ENCODE data around the gene GUCA1C.

Gene GUCA1C, protein sequence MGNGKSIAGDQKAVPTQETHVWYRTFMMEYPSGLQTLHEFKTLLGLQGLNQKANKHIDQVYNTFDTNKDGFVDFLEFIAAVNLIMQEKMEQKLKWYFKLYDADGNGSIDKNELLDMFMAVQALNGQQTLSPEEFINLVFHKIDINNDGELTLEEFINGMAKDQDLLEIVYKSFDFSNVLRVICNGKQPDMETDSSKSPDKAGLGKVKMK

GRCh38 chr3:108953700-108954099, at the start of gene GUCA1C:
GUCA1C (minus strand) TSS chr3:108953879; CDS start chr3:108953762, 117 bp downstream.
- in situ Hi-C loops (cut with MboI; ENCODE audit: low sequenced_read_pairs) = no loop called here

DNA sequence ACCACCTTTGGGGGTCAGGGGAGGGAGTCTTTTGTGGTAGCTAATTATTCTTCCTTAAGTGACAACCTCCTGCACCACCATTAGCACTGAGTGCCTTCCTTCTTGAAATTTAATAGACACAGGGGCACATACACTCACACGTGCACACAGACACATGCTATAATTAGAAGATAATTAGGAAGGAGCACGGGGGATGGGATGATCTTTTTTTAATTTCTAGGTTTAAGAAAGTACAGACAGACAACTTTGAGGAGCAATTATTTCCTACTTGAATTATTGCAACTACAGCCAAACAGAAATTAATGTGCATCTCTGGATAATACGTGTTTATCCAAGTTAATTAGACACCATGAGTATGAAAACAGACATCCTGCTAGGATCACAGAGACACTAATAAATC, 44.8 kb upstream of the GUCA1C start:
- in situ Hi-C loops (cut with MboI; ENCODE audit: low sequenced_read_pairs) = no loop called here

- in situ Hi-C loops (cut with MboI; ENCODE audit: low sequenced_read_pairs) = no loop called here
Observed at GRCh38 chr3:108985844-108986243, 32.2 kb upstream of the GUCA1C start.

DNA sequence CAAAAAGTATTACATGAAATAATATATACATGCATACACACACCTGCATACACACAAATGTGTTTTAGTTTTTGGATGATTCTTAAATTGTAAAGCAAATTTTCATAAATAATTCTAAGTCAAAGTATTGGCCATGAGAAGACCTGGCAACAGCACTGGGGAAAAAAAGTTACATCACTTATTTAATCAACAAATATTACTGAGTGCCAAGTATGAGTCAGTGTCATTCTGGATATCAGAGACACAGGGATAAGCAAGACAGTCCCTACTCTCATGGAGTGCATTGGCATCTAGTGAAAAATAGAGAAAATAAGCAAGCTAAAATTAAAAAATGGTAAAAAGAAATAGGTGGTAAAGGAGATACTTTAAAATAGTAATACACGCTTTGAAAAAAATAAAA, 29.4 kb upstream of the GUCA1C start:
- in situ Hi-C loops (cut with MboI; ENCODE audit: low sequenced_read_pairs) = no loop called here

- in situ Hi-C loops (cut with MboI; ENCODE audit: low sequenced_read_pairs) = no loop called here
Observed at GRCh38 chr3:108976058-108976457, 22.4 kb upstream of the GUCA1C start.

- in situ Hi-C loops (cut with MboI; ENCODE audit: low sequenced_read_pairs) = no loop called here
Observed at GRCh38 chr3:108973019-108973418, 19.3 kb upstream of the GUCA1C start.

- in situ Hi-C loops (cut with MboI; ENCODE audit: low sequenced_read_pairs) = no loop called here
Observed at GRCh38 chr3:108972482-108972881, 18.8 kb upstream of the GUCA1C start.

GRCh38 chr3:108970561-108970960, 16.9 kb upstream of the GUCA1C start:
- in situ Hi-C loops (cut with MboI; ENCODE audit: low sequenced_read_pairs) = no loop called here

- in situ Hi-C loops (cut with MboI; ENCODE audit: low sequenced_read_pairs) = no loop called here
Observed at GRCh38 chr3:108966773-108967172, 13.1 kb upstream of the GUCA1C start.

GRCh38 chr3:108959017-108959416, 5.3 kb upstream of the GUCA1C start:
- in situ Hi-C loops (cut with MboI; ENCODE audit: low sequenced_read_pairs) = no loop called here

- in situ Hi-C loops (cut with MboI; ENCODE audit: low sequenced_read_pairs) = no loop called here
Observed at GRCh38 chr3:108953210-108953609, 469 bp downstream of the GUCA1C start.

DNA sequence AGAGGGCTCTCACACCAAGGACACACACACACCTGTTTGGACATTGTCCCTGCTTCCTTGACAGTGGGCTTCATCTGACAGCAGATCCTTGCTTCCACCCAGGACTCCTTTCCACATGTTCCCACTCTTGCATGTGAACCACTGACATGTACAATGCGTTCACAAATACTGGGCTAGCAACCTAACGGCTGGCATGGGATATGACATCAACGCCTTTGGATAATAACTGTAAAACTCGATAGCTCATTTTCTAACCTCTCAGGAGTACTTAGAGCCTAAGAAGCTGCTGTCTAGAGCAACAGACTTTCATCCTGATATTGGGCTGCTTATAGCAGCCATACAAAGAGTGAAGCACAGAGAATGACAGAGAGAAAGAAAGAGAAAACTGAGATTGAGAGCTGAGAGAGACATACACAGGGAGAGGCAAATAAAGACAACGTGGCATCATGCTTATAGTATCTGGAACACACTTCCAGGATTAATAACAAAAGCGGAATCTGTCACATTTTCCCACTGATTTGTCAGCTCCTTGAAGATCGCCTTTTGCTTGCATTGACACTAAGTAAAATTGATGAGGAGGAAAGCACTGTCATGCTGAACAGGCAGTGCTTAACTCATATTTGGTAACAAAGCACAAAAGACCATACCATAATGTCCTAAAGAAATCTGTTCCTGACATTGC, 1.7 kb downstream of the GUCA1C start:
- in situ Hi-C loops (cut with MboI; ENCODE audit: low sequenced_read_pairs) = no loop called here

- in situ Hi-C loops (cut with MboI; ENCODE audit: low sequenced_read_pairs) = no loop called here
Observed at GRCh38 chr3:108947855-108948254, 5.8 kb downstream of the GUCA1C start.

- in situ Hi-C loops (cut with MboI; ENCODE audit: low sequenced_read_pairs) = no loop called here
Observed at GRCh38 chr3:108946292-108947285, 7.1 kb downstream of the GUCA1C start.

- in situ Hi-C loops (cut with MboI; ENCODE audit: low sequenced_read_pairs) = no loop called here
Observed at GRCh38 chr3:108940568-108941263, 13.0 kb downstream of the GUCA1C start.

GRCh38 chr3:108940166-108940565, 13.5 kb downstream of the GUCA1C start:
- in situ Hi-C loops (cut with MboI; ENCODE audit: low sequenced_read_pairs) = no loop called here

DNA sequence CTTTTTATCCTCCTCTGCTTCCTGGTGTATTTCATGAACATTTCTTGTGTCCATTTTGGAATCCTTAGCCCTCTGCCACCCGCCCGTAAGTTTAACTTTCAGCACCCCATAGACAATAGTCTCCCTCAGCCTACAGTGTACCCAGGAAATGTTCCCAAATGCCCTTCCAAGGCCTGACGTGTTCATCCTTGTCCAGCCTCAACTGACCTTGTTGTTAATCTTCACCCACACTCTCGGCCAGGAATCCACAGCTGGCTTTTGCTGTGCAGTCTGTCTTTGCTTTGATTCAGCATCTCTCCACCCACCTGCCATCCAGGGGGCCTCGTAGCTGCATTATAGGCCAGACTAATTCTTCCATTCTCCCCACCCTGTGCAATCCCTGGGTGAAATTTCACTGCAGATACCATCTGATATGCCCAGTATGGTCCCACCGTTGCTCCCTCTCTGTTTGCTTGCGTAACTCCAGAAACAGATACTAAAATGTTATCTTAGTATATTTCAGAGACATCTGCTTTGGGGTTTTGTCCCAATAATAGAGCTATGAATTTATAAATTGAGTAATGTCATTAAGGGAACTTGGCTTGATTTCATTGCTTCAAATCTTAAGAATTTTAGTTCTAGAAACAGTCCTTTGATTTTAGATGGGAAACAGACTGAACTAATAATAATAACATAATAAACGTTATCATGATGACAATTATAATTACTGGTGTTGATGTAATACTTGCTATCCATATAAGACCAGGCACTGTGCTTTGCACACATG, 16.6 kb downstream of the GUCA1C start:
- in situ Hi-C loops (cut with MboI; ENCODE audit: low sequenced_read_pairs) = no loop called here

DNA sequence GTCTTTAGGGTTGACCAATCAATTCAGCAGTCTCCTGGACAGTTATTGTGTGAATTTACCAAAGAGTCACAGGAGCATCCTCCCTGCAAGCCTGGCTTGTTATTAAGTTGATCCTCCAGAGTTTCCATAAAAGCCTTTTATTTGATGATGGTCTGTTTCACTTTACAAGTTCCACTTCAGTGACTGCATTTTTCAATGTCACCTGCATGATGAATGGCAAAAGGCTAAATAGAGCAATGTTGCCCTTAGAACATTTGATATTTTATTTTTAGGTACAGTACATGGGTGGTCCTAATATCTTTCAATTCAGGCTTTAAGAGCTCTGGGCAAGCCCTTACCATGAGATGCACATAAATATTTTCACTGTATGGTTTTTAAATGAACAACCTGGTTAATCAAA, 22.6 kb downstream of the GUCA1C start:
- in situ Hi-C loops (cut with MboI; ENCODE audit: low sequenced_read_pairs) = no loop called here

GRCh38 chr3:108918866-108919265, 34.8 kb downstream of the GUCA1C start:
- in situ Hi-C loops (cut with MboI; ENCODE audit: low sequenced_read_pairs) = loop anchor here (25.0 kb wide), 1 partner anchor 432 kb away; no protein-coding TSS in a partner anchor

All from HL-60/S4 treated with retinoic acid at 250 ng/mL for 4 days and 3 days (cell line).